K562 (cell line): ENCODE results near the gene WDR72. TPM values are rescaled to one million over a fixed set of nuclear protein-coding genes. Genes with fewer than 3 reads are reported as not detected.

ENCODE experiments used
- BCLAF1 ChIP-seq, 2 experiments: fragments of 450-650 bp in 1 of 2; IDR thresholded peaks; 2 replicates each; pipeline ENCODE4 v1.6.1; 2011 to 2017; ENCODE audit warnings: low read depth in 2 of 2, antibody characterized with exemption in 1 of 2, borderline replicate concordance in 1 of 2, low read length in 1 of 2, mild to moderate bottlenecking in 1 of 2, mixed read lengths in 1 of 2; ENCODE audit not compliant: control insufficient read depth in 1 of 2
- BRD9 ChIP-seq: fragments of 450-650 bp; IDR thresholded peaks from 2 replicates; pipeline ENCODE4 v1.6.1; 2018; ENCODE audit warnings: low read depth; ENCODE audit not compliant: partially characterized antibody
- DMBX1 ChIP-seq: fragments of 250-450 bp; sonication (Bioruptor Pico); IDR thresholded peaks from 2 replicates; pipeline ENCODE4 v1.8.0; 2022; ENCODE audit warnings: inconsistent platforms, mild to moderate bottlenecking, moderate library complexity, borderline replicate concordance
- HDAC6 ChIP-seq: IDR thresholded peaks from 2 replicates; pipeline ENCODE4 v1.6.1; 2012; ENCODE audit warnings: low read depth, mild to moderate bottlenecking, control low read depth, inconsistent platforms, low read length, moderate library complexity
- MLX ChIP-seq, 2 experiments: fragments of 450-650 bp in 1 of 2; sonication (generic) in 1 of 2; formaldehyde crosslinking; conservative IDR thresholded peaks; 2 replicates each; pipeline versions ENCODE4 v1.4.0 to v1.8.1; 2020 to 2022; ENCODE audit warnings: mild to moderate bottlenecking in 1 of 2, missing genetic modification reagents in 1 of 2
- PHB2 ChIP-seq: fragments of 450-650 bp; IDR thresholded peaks from 2 replicates; pipeline ENCODE4 v1.6.1; 2017; ENCODE audit warnings: low read depth
- PTBP1 ChIP-seq: fragments of 200-400 bp; formaldehyde crosslinking; IDR thresholded peaks from 2 replicates; pipeline ENCODE4 v1.6.1; 2017; ENCODE audit warnings: low read depth, low read length
- ZBTB7A ChIP-seq: IDR thresholded peaks from 2 replicates; pipeline ENCODE4 v1.6.1; 2011; ENCODE audit warnings: low read depth, mild to moderate bottlenecking, low read length, moderate library complexity, borderline replicate concordance; ENCODE audit not compliant: control insufficient read depth
- polyA plus RNA-seq, 8 experiments: library from polyadenylated mRNA; depleted of rRNA in 4 of 8; stranded (reverse) in 5 of 8; unstranded in 3 of 8; fragments of >200 nt; fragmentation: Nextera tagmentation in 2 of 8; fragmentation: Illumina TruSeq in 1 of 8; extraction: Ambion mirVana in 2 of 8; extraction: Trizol in 1 of 8; gene quantifications; 2 replicates each; pipeline versions ENCODE4 v1.2.1 to v1.2.3, GENCODE V29; 2011 to 2014; ENCODE audit warnings: inconsistent platforms in 1 of 8, missing spikeins in 1 of 8
- total RNA-seq, 7 experiments: library from RNA; depleted of rRNA in 6 of 7; stranded (reverse); fragments of >200 nt in 6 of 7; fragmentation: Illumina TruSeq in 2 of 7; extraction: Trizol in 2 of 7; gene quantifications; 2 replicates each; pipeline versions ENCODE4 v1.2.1 to v1.2.3, GENCODE V29; 2011 to 2021; ENCODE audit warnings: low replicate concordance in 1 of 7

WDR72 gene
- total and polyA plus RNA-seq, 9 of the 15 experiments (the other 6 are each of a cell fraction or from before 2014, with no cell fraction given): 0.01 TPM; not detected in 8

GRCh38 chr15:53555226-53555625, 204.2 kb downstream of the WDR72 start (continued):
- no peak for TF ChIP-seq BCLAF1 (IDR thresholded peaks at IDR 0.05; ENCODE audit: borderline replicate concordance in 1 of 2, control insufficient read depth in 1 of 2, low read depth in 2 of 2, low read length in 1 of 2)
- no peak for TF ChIP-seq DMBX1 (CRISPR knock-in tag)
- TF ChIP-seq BRD9: no peak
- TF ChIP-seq PTBP1: no peak
- TF ChIP-seq PHB2: no peak
- TF ChIP-seq HDAC6: no peak
- no peak for TF ChIP-seq MLX (CRISPR knock-in tag; conservative IDR thresholded peaks at IDR 0.05)
- TF ChIP-seq ZBTB7A: no peak
